Medulla oblongata (tissue), 1 donor: ENCODE data around the gene MAST1.
"Not testable (repeated sequence)": the region's sequence is repeated elsewhere in the genome, so short reads cannot be mapped to it uniquely, and the experiment has no call there.

Experiments used
- DNase-seq: peaks from one replicate; pipeline ENCODE4 v3.0.0-alpha.2; 2015; ENCODE audit errors: extremely low spot score

MAST1 gene

GRCh38 chr19:12840091-12841079, 2.1 kb downstream of the MAST1 start:
- no peak for DNase-seq

- DNase-seq, result no peak
These were observed 2.8 kb downstream of the MAST1 start for GRCh38 chr19:12841094-12841493.

GRCh38 chr19:12842511-12842910, 4.2 kb downstream of the MAST1 start:
- no peak for DNase-seq

GRCh38 chr19:12843328-12843727, 5.0 kb downstream of the MAST1 start:
- DNase-seq, result no peak

GRCh38 chr19:12843999-12844732, 5.9 kb downstream of the MAST1 start:
- DNase-seq, result no peak

- not testable (repeated sequence) for DNase-seq
These were observed 8.3 kb downstream of the MAST1 start for GRCh38 chr19:12846613-12847012.

- DNase-seq, result peak; percentile 82
These were observed 9.1 kb downstream of the MAST1 start for GRCh38 chr19:12847159-12848139.

- DNase-seq, result no peak
These were observed 18.3 kb downstream of the MAST1 start for GRCh38 chr19:12856653-12857052.

GRCh38 chr19:12858041-12858928, 20.0 kb downstream of the MAST1 start:
- DNase-seq, result no peak

- DNase-seq, result no peak
These were observed 21.2 kb downstream of the MAST1 start for GRCh38 chr19:12859546-12859945.

GRCh38 chr19:12864143-12864542, 25.8 kb downstream of the MAST1 start:
- DNase-seq, result no peak

GRCh38 chr19:12864721-12865715, 26.7 kb downstream of the MAST1 start:
- no peak for DNase-seq

- no peak for DNase-seq
These were observed 27.6 kb downstream of the MAST1 start for GRCh38 chr19:12865746-12866415.

GRCh38 chr19:12866416-12867119, 28.3 kb downstream of the MAST1 start:
- no peak for DNase-seq

- peak; percentile 41 for DNase-seq
These were observed 29.1 kb downstream of the MAST1 start for GRCh38 chr19:12867120-12868099.

GRCh38 chr19:12868540-12869112, 30.3 kb downstream of the MAST1 start:
- no peak for DNase-seq
